Aorta (tissue), 5 donors: ENCODE results near the gene POMP. TPM values are rescaled to one million over a fixed set of nuclear protein-coding genes. Genes with fewer than 3 reads are reported as not detected.

ENCODE experiments used
- ATAC-seq: fragments of 200-7000 bp; cut with Tn5 transposase; one replicate; pipeline ENCODE4 v1.9.1; 2022; ENCODE audit warnings: moderate library complexity; ENCODE audit not compliant: low FRiP score
- DNase-seq, 2 donors: peaks; one replicate each; pipeline ENCODE4 v3.0.0-alpha.2; 2020
- H3K27ac ChIP-seq, 2 donors: one replicate each; pipeline ENCODE4 v1.5.1; 2013; ENCODE audit warnings: low read length in 2 of 2, mild to moderate bottlenecking in 2 of 2, moderate library complexity in 2 of 2, control low read depth in 1 of 2, inconsistent platforms in 1 of 2, low read depth in 1 of 2
- H3K27me3 ChIP-seq, 2 donors: one replicate each; pipeline ENCODE4 v1.6.1; 2013; ENCODE audit warnings: control low read depth in 1 of 2, low read length in 1 of 2, mild to moderate bottlenecking in 1 of 2, moderate library complexity in 1 of 2; ENCODE audit not compliant: insufficient read depth in 2 of 2, control insufficient read depth in 1 of 2
- H3K36me3 ChIP-seq, 2 donors: one replicate each; pipeline ENCODE4 v1.6.1; 2013; ENCODE audit warnings: control low read depth in 1 of 2, low read length in 1 of 2, mild to moderate bottlenecking in 1 of 2; ENCODE audit not compliant: insufficient read depth in 2 of 2, control insufficient read depth in 1 of 2
- H3K4me1 ChIP-seq, 2 donors: one replicate each; pipeline ENCODE4 v1.6.1; 2013; ENCODE audit warnings: low read length in 2 of 2, control low read depth in 1 of 2, mild to moderate bottlenecking in 1 of 2, moderate library complexity in 1 of 2; ENCODE audit not compliant: insufficient read depth in 2 of 2, control insufficient read depth in 1 of 2
- H3K4me3 ChIP-seq, 2 donors: one replicate each; pipeline ENCODE4 v1.5.1; 2013; ENCODE audit warnings: low read length in 2 of 2, control low read depth in 1 of 2, mild to moderate bottlenecking in 1 of 2
- H3K9me3 ChIP-seq: one replicate; pipeline ENCODE4 v1.6.1; 2013; ENCODE audit warnings: mild to moderate bottlenecking, low read length; ENCODE audit not compliant: control insufficient read depth
- WGBS, 2 donors: extraction: QIAGEN DNeasy Blood & Tissue Kit; methylation state at CpG; one replicate each; pipeline ENCODE4 v1.1.7; 2013; 5-methylcytosine and 5-hydroxymethylcytosine counted together
- intact Hi-C, 2 donors: fragments of 100-400 bp; cut with DNase I; formaldehyde crosslinking; loops; one replicate each; pipeline versions ENCODE4 v1.14.2 to v1.15.0; 2022
- polyA plus RNA-seq, 2 donors: library from polyadenylated mRNA; stranded (reverse); fragments of 200-250 nt; gene quantifications; one replicate each; pipeline ENCODE4 v1.2.3, GENCODE V29; 2013
- total RNA-seq, 2 donors: library from RNA; stranded (reverse); fragmentation: NEBNext Ultra II Directional; extraction: Animal tissue kit (Norgen Biotek cat#: 25700); gene quantifications; one replicate each; pipeline ENCODE4 v1.2.1, GENCODE V29; 2021
- donor health status: healthy with polysubstance abuse.
- donor health status: Bipolar disorder and iron deficiency.
- donor health status: DM: no; HTN: no; CAD: no.
- donor health status: DM: no; HTN: no; CAD: no.
- donor health status: DM: yes; HTN: yes; CAD: no.

Gene POMP
- total and polyA plus RNA-seq, 4 donors: 46.7 to 110 (median 64.4) TPM

- H3K27ac ChIP-seq: no peak overlapping the region
- no peaks in the 10 kb centered on the region for H3K4me1 ChIP-seq
- H3K27me3 ChIP-seq: no peaks in the 10 kb centered on the region
- intact Hi-C loops: no loop called here
- H3K9me3 ChIP-seq: no peaks in the 10 kb centered on the region
- H3K4me3 ChIP-seq: no peak overlapping the region
- H3K36me3 ChIP-seq: no peaks in the 10 kb centered on the region
- WGBS, 2 donors: 58 to 69% methylated on average over 7 of the region's 7 CpGs
- ATAC-seq (no peak), DNase-seq (no peak)
Measured at GRCh38 chr13:28651810-28652401, 7.0 kb upstream of the POMP start.

- Histone ChIP-seq H3K9me3 (no peaks in the 10 kb centered on the region), H3K4me3 (no peak overlapping the region), H3K36me3 (no peaks in the 10 kb centered on the region), H3K27me3 (no peaks in the 10 kb centered on the region), H3K27ac (no peak overlapping the region), H3K4me1 (peaks cover 1 to 4% of the 10 kb centered on the region in 2 donors)
- no peak for DNase-seq
- intact Hi-C loops: no loop called here
- 8 to 14% methylated on average over 1 of the region's 1 CpG for WGBS, 2 donors
- no peak for ATAC-seq
Measured at GRCh38 chr13:28653111-28653510, 5.8 kb upstream of the POMP start.

GRCh38 chr13:28654276-28654675 is 4.7 kb upstream of the POMP start:
- no peaks in the 10 kb centered on the region for H3K36me3 ChIP-seq
- ATAC-seq (no peak), DNase-seq (no peak)
- no peak overlapping the region for H3K27ac ChIP-seq
- no peaks in the 10 kb centered on the region for H3K27me3 ChIP-seq
- intact Hi-C loops: no loop called here
- H3K4me1 ChIP-seq: peaks cover 1 to 5% of the 10 kb centered on the region in 2 donors
- 92 to 96% methylated on average over 1 of the region's 1 CpG for WGBS, 2 donors
- H3K4me3 ChIP-seq: no peak overlapping the region
- H3K9me3 ChIP-seq: no peaks in the 10 kb centered on the region

GRCh38 chr13:28655561-28655960 is 3.4 kb upstream of the POMP start:
- Histone ChIP-seq H3K27ac (no peak overlapping the region), H3K27me3 (no peaks in the 10 kb centered on the region), H3K4me3 (no peak overlapping the region), H3K36me3 (no peaks in the 10 kb centered on the region), H3K9me3 (no peaks in the 10 kb centered on the region), H3K4me1 (peaks cover 1 to 8% of the 10 kb centered on the region in 2 donors)
- intact Hi-C loops: no loop called here
- 78 to 80% methylated on average over 3 of the region's 3 CpGs for WGBS, 2 donors
- no peak for DNase-seq
- no peak for ATAC-seq

- peaks cover 1 to 10% of the 10 kb centered on the region in 2 donors for H3K4me1 ChIP-seq
- H3K27me3 ChIP-seq: no peaks in the 10 kb centered on the region
- peak overlapping the region; percentile 73 to 91 for H3K4me3 ChIP-seq
- ATAC-seq: no peak
- intact Hi-C loops: loop anchor here in 1 of 2 donors (2.0 kb wide), 1 partner anchor 135 kb away; no protein-coding TSS in a partner anchor
- no peaks in the 10 kb centered on the region for H3K36me3 ChIP-seq
- H3K9me3 ChIP-seq: no peaks in the 10 kb centered on the region
- peak overlapping the region in 1 of 2 donors; percentile 59 for H3K27ac ChIP-seq
- WGBS, 2 donors: 22 to 24% methylated on average over 12 of the region's 12 CpGs
- no peak for DNase-seq
Measured at GRCh38 chr13:28657784-28658538, 969 bp upstream of the POMP start.

- Histone ChIP-seq H3K9me3 (no peaks in the 10 kb centered on the region), H3K4me1 (peaks cover 1 to 10% of the 10 kb centered on the region in 2 donors), H3K27me3 (no peaks in the 10 kb centered on the region), H3K27ac (peak overlapping the region in 1 of 2 donors; percentile 59), H3K4me3 (peak overlapping the region; percentile 73 to 91), H3K36me3 (no peaks in the 10 kb centered on the region)
- 0 to 1% methylated on average over 8 of the region's 8 CpGs for WGBS, 2 donors
- ATAC-seq (peak; percentile 36), DNase-seq (no peak)
- intact Hi-C loops: loop anchor here in 1 of 2 donors (2.0 kb wide), 1 partner anchor 134 kb away; no protein-coding TSS in a partner anchor
Measured at GRCh38 chr13:28658539-28658795, 463 bp upstream of the POMP start.

- peak overlapping the region; percentile 73 to 91 for H3K4me3 ChIP-seq
- H3K9me3 ChIP-seq: no peaks in the 10 kb centered on the region
- intact Hi-C loops: loop anchor here in 1 of 2 donors (2.0 kb wide), 1 partner anchor 133 kb away; no protein-coding TSS in a partner anchor
- no peaks in the 10 kb centered on the region for H3K27me3 ChIP-seq
- 10 to 20% methylated on average over 4 of the region's 4 CpGs for whole genome bisulfite sequencing, 2 donors
- peak overlapping the region; percentile 33 to 68 for H3K27ac ChIP-seq
- no peaks in the 10 kb centered on the region for H3K36me3 ChIP-seq
- ATAC-seq (no peak), DNase-seq (no peak)
- peaks cover 1 to 10% of the 10 kb centered on the region in 2 donors for H3K4me1 ChIP-seq
Measured at GRCh38 chr13:28659621-28659970, 666 bp downstream of the POMP start.

- H3K36me3 ChIP-seq: peaks cover 3 to 5% of the 10 kb centered on the region in 2 donors
- DNase-seq (no peak), ATAC-seq (no peak)
- no peaks in the 10 kb centered on the region for H3K4me1 ChIP-seq
- H3K27ac ChIP-seq: no peak overlapping the region
- no peaks in the 10 kb centered on the region for H3K27me3 ChIP-seq
- 90 to 93% methylated on average over 9 of the region's 9 CpGs for WGBS, 2 donors
- H3K4me3 ChIP-seq: no peak overlapping the region
- H3K9me3 ChIP-seq: no peaks in the 10 kb centered on the region
- intact Hi-C loops: no loop called here
Measured at GRCh38 chr13:28666897-28667488, 8.1 kb downstream of the POMP start.
